Measurements from ENCODE around the gene TBXAS1. TPM values are rescaled to one million over a fixed set of nuclear protein-coding genes. Genes with fewer than 3 reads are reported as not detected.
"Not testable (repeated sequence)": the region's sequence is repeated elsewhere in the genome, so short reads cannot be mapped to it uniquely, and the experiment has no call there.

TBXAS1 gene
- total RNA-seq, 4 donors from 2014 or later, result 0.41 to 5.2 (median 3.3) TPM

DNA sequence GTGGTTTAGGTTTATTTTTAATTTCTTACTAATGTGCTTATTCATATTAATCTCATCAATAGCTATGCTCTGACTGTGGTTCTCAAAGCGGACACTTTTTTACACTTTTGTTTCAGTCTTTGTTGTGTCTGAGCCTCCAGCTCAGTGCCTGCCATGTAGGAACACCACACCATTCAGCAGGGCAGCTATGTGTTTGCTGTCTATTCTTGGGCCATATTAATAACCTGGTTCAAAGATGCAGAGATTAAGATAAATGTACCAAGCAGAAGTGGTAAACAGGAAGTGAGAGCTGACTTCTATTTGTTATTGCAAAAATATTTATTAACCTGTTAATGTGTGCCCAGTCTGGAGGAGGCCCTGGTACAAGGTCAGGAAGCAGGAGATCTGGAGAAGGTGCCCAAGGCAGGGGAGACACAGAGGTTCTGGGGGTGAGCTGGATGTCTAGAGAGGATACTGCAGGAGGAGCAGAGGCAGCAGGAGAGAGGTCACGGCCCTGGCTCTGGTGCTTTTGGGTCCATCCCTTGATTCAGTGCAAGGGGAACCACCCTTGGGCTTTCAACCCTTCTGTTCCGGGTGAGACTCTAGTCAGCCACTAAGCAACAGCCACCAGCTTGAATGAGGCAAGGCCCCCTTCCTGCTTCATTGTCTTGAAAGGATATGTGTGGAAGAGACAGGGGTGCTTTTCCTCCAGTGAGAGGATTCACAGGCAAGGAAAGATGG lies 1.9 kb downstream of the TBXAS1 start:
- Histone ChIP-seq H3K4me3 (peak overlapping the region in 1 of 4 donors; percentile 25), H3K27me3 (no peaks in the 10 kb centered on the region), H3K4me1 (no peaks in the 10 kb centered on the region), H3K27ac (no peak overlapping the region), H3K9me3 (no peaks in the 10 kb centered on the region), H3K36me3 (no peaks in the 10 kb centered on the region)
- intact Hi-C loops (cut with DNase I; ENCODE audit: low total_unique reads), result no loop called here
- no peak for DNase-seq
- in situ Hi-C loops (cut with MboI; ENCODE audit: low sequenced_read_pairs in 4 of 4), result no loop called here
- no peak for TF ChIP-seq POLR2A (IDR thresholded peaks at IDR 0.05)
- TF ChIP-seq, protein P1, sequence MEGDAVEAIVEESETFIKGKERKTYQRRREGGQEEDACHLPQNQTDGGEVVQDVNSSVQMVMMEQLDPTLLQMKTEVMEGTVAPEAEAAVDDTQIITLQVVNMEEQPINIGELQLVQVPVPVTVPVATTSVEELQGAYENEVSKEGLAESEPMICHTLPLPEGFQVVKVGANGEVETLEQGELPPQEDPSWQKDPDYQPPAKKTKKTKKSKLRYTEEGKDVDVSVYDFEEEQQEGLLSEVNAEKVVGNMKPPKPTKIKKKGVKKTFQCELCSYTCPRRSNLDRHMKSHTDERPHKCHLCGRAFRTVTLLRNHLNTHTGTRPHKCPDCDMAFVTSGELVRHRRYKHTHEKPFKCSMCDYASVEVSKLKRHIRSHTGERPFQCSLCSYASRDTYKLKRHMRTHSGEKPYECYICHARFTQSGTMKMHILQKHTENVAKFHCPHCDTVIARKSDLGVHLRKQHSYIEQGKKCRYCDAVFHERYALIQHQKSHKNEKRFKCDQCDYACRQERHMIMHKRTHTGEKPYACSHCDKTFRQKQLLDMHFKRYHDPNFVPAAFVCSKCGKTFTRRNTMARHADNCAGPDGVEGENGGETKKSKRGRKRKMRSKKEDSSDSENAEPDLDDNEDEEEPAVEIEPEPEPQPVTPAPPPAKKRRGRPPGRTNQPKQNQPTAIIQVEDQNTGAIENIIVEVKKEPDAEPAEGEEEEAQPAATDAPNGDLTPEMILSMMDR (IDR thresholded peaks at IDR 0.05 in 4 of 5, conservative IDR thresholded peaks at IDR 0.05 in 1 of 5), result no peak
- ATAC-seq, result no peak

- in situ Hi-C loops (cut with MboI; ENCODE audit: low sequenced_read_pairs in 4 of 4); DNase-seq: not testable (repeated sequence)
These were observed 6.8 kb downstream of the TBXAS1 start for GRCh38 chr7:139835848-139836247.

DNA sequence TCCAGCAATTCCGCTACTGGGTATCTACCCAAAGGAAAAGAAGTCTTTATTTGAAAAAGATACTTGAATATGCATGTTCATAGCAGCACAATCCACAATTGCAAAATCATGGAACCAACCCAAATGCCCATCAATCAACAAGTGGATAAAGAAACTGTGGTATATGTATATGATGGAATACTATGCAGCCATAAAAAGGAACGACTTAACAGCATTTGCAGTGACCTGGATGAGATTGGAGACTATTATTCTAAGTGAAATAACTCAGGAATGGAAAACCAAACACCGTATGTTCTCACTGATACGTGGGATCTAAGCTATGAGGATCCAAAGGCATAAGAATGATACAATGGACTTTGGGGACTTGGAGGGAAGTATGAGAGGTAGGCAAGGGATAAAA lies 8.2 kb downstream of the TBXAS1 start:
- DNase-seq; ATAC-seq; H3K27me3 ChIP-seq; H3K4me1 ChIP-seq; intact Hi-C loops (cut with DNase I; ENCODE audit: low total_unique reads); H3K36me3 ChIP-seq; H3K4me3 ChIP-seq; H3K9me3 ChIP-seq; in situ Hi-C loops (cut with MboI; ENCODE audit: low sequenced_read_pairs in 4 of 4); H3K27ac ChIP-seq: not testable (repeated sequence)

More at GRCh38 chr7:139835848-139836247, 6.8 kb downstream of the TBXAS1 start:
- H3K36me3 ChIP-seq; H3K9me3 ChIP-seq; H3K4me3 ChIP-seq; intact Hi-C loops (cut with DNase I; ENCODE audit: low total_unique reads); H3K27ac ChIP-seq; H3K4me1 ChIP-seq; H3K27me3 ChIP-seq; ATAC-seq: not testable (repeated sequence)

GRCh38 chr7:139838276-139838675 lies 9.2 kb downstream of the TBXAS1 start:
- intact Hi-C loops (cut with DNase I; ENCODE audit: low total_unique reads), result no loop called here
- H3K27me3 ChIP-seq, result no peaks in the 10 kb centered on the region
- H3K36me3 ChIP-seq, result no peaks in the 10 kb centered on the region

DNA sequence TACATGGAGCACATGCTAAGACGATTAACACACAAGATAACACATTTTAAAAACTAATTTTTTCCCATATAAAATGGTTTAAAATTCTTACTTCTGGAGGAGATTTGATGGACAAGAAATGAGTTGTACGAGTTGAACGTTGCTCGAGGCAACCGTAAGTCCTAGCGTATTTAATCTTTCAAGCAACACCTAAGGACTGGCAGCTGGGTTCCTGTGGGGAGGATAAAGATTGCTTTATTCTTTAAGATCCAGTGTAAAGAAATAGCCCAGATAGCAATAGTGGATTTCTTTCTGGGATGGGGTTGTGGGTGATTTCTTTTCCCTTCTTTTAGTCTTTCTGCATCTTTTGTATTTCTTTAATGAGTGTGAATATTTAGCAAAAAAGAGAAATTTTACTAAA lies 9.8 kb downstream of the TBXAS1 start:
- TF ChIP-seq, protein P1 (IDR thresholded peaks at IDR 0.05 in 4 of 5, conservative IDR thresholded peaks at IDR 0.05 in 1 of 5), result no peak
- TF ChIP-seq POLR2A (IDR thresholded peaks at IDR 0.05), result no peak
- Histone ChIP-seq H3K27me3 (no peaks in the 10 kb centered on the region), H3K36me3 (no peaks in the 10 kb centered on the region), H3K4me1 (no peaks in the 10 kb centered on the region), H3K27ac (no peak overlapping the region), H3K4me3 (no peak overlapping the region), H3K9me3 (no peaks in the 10 kb centered on the region)
- in situ Hi-C loops (cut with MboI; ENCODE audit: low sequenced_read_pairs in 4 of 4) (no loop called here), intact Hi-C loops (cut with DNase I; ENCODE audit: low total_unique reads) (no loop called here)
- DNase-seq, result no peak
- ATAC-seq, result no peak

More at GRCh38 chr7:139838276-139838675, 9.2 kb downstream of the TBXAS1 start:
- in situ Hi-C loops (cut with MboI; ENCODE audit: low sequenced_read_pairs in 4 of 4), result no loop called here
- DNase-seq, result no peak
- TF ChIP-seq, protein P1 (IDR thresholded peaks at IDR 0.05 in 4 of 5, conservative IDR thresholded peaks at IDR 0.05 in 1 of 5), result no peak
- TF ChIP-seq POLR2A (IDR thresholded peaks at IDR 0.05), result no peak
- H3K4me3 ChIP-seq, result no peak overlapping the region
- H3K4me1 ChIP-seq, result no peaks in the 10 kb centered on the region
- no peak for ATAC-seq
- no peaks in the 10 kb centered on the region for H3K9me3 ChIP-seq
- H3K27ac ChIP-seq, result no peak overlapping the region

GRCh38 chr7:139840776-139841175 lies 11.7 kb downstream of the TBXAS1 start:
- DNase-seq (no peak), ATAC-seq (no peak)
- in situ Hi-C loops (cut with MboI; ENCODE audit: low sequenced_read_pairs in 4 of 4), result no loop called here
- no peak for TF ChIP-seq POLR2A (IDR thresholded peaks at IDR 0.05)
- TF ChIP-seq, protein P1 (IDR thresholded peaks at IDR 0.05 in 4 of 5, conservative IDR thresholded peaks at IDR 0.05 in 1 of 5), result no peak
- no peaks in the 10 kb centered on the region for H3K27me3 ChIP-seq
- H3K36me3 ChIP-seq, result no peaks in the 10 kb centered on the region
- no peak overlapping the region for H3K4me3 ChIP-seq
- no peaks in the 10 kb centered on the region for H3K4me1 ChIP-seq
- H3K27ac ChIP-seq, result no peak overlapping the region
- intact Hi-C loops (cut with DNase I; ENCODE audit: low total_unique reads), result no loop called here
- H3K9me3 ChIP-seq, result no peaks in the 10 kb centered on the region

Measured in gastrocnemius medialis (tissue), 4 donors.